ENCODE data around the gene TMTC2.

TMTC2 gene

DNA sequence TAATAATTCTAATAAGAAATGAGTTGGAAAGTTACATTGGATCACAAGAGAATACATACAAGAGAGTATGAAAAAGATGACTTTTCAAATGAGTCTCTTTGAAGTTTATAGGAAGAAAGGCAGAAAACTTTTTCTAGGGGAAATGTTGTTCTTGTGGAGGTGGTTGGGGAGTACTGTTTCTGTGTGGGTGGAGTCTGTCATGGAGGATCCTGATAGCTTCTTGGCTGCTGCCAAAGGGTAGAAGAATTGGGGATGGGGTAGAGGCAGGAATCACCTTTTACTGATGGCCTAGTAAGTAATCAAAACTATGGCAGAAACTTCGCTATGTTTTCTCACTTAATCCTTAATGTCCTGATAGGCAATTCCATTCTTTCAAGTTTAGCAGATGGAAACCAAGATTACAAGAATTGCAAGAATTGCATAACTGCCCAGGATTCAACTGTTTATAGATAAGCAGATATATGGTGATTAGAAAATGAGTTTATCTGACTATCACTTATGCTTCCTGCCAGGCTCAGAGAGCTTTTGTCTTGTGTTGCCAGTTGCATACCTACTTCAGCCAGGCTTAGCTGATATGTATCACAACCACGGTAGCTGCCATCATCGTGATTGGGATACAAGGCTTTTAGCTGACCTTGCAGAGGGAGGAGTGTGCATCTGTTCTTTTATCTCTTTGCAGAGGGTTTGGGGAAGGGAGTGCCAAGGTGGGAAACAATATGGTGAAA lies 463.9 kb downstream of the TMTC2 start:
- DNase-seq, result no peak

DNA sequence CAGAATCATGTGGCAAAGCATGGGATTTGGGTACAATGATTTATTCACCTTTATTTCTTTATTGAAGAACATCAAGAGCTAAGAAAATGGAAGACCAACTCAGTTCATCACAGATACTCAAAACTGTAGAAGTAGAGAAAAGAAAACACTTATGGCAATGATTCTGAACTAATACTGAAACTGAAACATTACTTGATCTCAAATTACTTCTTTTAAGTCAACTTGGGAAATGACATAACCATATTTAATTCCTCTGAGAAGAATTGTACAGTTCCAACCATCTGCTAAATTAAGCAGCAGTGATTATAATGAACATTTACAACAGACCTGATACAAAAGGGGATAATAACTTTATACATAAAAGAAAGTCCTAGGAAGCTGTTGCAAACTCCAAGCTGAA lies 466.5 kb downstream of the TMTC2 start:
- no peak for DNase-seq

- DNase-seq, result no peak
These were observed 470.1 kb downstream of the TMTC2 start for GRCh38 chr12:83156815-83157214.

DNA sequence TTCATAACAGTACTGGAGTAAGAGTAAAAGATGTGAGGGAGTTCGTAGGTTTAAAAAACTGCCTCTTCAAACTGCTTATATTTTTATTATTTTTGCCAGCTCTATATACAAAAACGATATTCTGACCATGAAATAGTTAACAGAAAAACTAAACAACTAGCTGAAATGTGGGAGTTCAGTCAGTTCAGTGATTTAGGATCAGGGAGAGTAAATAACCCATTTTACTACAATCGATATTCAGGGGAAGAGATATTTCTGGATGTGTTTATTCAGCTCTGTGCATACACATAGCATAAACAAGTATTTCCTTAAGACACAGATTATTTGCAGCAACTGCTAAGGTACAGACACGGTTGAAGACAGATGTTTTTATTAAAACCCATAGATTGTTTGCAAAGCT lies 470.9 kb downstream of the TMTC2 start:
- DNase-seq, result no peak

GRCh38 chr12:83158613-83159207 lies 472.0 kb downstream of the TMTC2 start:
- no peak for DNase-seq

DNA sequence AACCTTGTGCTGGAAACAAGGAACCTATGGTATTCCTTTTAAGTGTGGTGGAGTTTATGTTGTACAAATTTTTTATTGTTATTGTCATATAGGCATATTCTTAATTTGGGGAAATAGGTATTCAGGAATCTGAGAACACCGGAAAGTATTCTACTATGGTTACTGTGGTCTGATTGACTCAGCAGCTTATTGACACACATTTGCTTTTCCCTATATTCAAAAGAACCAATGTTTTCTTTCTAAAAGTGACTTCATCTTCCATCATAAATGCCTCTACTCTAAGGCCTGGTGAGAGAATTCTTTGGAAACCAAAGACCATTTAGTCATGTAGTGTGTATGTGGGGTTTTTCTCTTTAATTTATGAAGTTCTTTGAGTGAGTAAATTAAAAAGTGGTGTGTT lies 474.8 kb downstream of the TMTC2 start:
- no peak for DNase-seq

GRCh38 chr12:83168751-83169150 lies 482.0 kb downstream of the TMTC2 start:
- DNase-seq, result no peak

- no peak for DNase-seq
These were observed 485.7 kb downstream of the TMTC2 start for GRCh38 chr12:83172441-83172840.

- DNase-seq, result no peak
These were observed 486.4 kb downstream of the TMTC2 start for GRCh38 chr12:83172866-83173649.

DNA sequence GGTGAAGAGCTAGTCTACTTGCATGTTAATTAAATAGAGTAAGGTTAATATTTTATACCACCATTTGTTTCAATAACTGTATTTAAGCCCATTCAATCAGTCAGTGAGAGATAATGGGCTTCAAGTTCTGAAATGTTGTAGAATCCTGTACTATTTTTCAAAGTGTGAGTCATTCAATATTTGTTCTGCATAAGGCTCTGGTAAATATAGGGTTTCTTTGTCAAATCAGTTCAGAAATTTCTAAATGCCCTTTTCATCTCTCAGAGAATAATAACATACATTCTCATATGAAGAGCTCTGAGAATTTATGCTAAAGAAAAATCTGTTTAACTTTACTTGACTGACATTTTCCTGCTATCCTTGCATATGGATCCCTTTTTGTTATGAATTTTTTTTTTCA lies 493.3 kb downstream of the TMTC2 start:
- DNase-seq, result no peak

- DNase-seq, result no peak
These were observed 494.4 kb downstream of the TMTC2 start for GRCh38 chr12:83181074-83181473.

DNA sequence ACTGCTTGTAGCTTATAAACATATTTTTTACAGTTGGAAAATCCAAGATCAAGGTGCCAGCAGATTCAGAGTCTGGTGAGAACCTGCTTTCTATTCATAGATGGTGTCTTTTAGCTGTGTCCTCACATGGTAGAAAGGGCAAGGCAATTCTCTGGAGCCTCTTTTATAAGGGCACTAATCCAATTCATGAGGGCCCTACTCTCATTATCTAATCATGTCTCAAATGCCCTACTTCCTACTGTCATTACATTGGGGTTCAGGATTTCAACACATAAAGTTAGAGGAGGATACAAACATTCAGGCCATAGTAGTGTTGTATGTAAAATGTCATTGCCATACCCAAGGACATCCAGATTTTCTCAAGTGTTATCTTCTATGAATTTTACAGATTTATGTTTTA lies 496.4 kb downstream of the TMTC2 start:
- no peak for DNase-seq

Measured in CD4-positive, alpha-beta T cell treated with Interferon alpha-2 for 1 hour (primary cell).